ENCODE data around the gene TTN.

DNA sequence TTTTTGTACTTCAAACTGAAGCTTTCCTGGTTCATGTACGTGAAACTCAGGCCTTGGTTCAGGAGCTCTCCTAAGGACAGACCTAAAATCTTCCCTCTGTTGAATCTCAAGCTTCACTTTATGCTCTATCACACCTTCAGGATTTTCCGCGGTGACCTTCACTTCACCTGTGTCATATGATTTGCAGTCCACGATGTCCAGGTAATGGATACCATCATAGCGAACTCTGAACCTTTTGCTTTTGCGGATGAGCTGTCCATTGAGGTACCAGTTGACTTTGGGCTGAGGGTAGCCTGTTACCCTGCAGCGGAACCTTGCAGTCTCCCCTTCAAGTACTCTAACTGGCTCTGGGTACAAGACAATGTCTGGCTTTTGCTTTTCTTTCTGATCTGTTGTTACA is 31.2 kb downstream of the TTN start:
- TF ChIP-seq POLR2A (IDR thresholded peaks at IDR 0.05): no peak
- TF ChIP-seq, protein P1, sequence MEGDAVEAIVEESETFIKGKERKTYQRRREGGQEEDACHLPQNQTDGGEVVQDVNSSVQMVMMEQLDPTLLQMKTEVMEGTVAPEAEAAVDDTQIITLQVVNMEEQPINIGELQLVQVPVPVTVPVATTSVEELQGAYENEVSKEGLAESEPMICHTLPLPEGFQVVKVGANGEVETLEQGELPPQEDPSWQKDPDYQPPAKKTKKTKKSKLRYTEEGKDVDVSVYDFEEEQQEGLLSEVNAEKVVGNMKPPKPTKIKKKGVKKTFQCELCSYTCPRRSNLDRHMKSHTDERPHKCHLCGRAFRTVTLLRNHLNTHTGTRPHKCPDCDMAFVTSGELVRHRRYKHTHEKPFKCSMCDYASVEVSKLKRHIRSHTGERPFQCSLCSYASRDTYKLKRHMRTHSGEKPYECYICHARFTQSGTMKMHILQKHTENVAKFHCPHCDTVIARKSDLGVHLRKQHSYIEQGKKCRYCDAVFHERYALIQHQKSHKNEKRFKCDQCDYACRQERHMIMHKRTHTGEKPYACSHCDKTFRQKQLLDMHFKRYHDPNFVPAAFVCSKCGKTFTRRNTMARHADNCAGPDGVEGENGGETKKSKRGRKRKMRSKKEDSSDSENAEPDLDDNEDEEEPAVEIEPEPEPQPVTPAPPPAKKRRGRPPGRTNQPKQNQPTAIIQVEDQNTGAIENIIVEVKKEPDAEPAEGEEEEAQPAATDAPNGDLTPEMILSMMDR (IDR thresholded peaks at IDR 0.05): no peak
